Raji (cell line): Measurements from ENCODE around the gene MYLK4.

ENCODE experiments used
- POLR2A ChIP-seq: IDR thresholded peaks from 2 replicates; pipeline ENCODE4 v1.6.1; 2011; ENCODE audit warnings: low read depth, low read length, control low read depth; ENCODE audit not compliant: insufficient read depth

The MYLK4 gene

GRCh38 chr6:2750832-2751231 is at the start of gene MYLK4:
Gene MYLK4, minus strand, starts transcription at chr6:2750922. Its CDS starts 1,628 bp downstream, at chr6:2749294.
- TF ChIP-seq POLR2A: no peak

GRCh38 chr6:2799936-2800527 is 49.3 kb upstream of the MYLK4 start:
- no peak for TF ChIP-seq POLR2A

GRCh38 chr6:2798586-2799134 is 47.9 kb upstream of the MYLK4 start:
- TF ChIP-seq POLR2A: no peak

GRCh38 chr6:2797564-2798031 is 46.9 kb upstream of the MYLK4 start:
- no peak for TF ChIP-seq POLR2A

- no peak for TF ChIP-seq POLR2A
These were observed 46.1 kb upstream of the MYLK4 start for GRCh38 chr6:2796861-2797260.

GRCh38 chr6:2795956-2796355 is 45.2 kb upstream of the MYLK4 start:
- no peak for TF ChIP-seq POLR2A

- TF ChIP-seq POLR2A: no peak
These were observed 44.4 kb upstream of the MYLK4 start for GRCh38 chr6:2795162-2795561.

- no peak for TF ChIP-seq POLR2A
These were observed 43.5 kb upstream of the MYLK4 start for GRCh38 chr6:2794171-2794730.

GRCh38 chr6:2793534-2794151 is 42.9 kb upstream of the MYLK4 start:
- TF ChIP-seq POLR2A: no peak

GRCh38 chr6:2792330-2793110 is 41.8 kb upstream of the MYLK4 start:
- TF ChIP-seq POLR2A: no peak

- TF ChIP-seq POLR2A: no peak
These were observed 40.8 kb upstream of the MYLK4 start for GRCh38 chr6:2791450-2791974.

GRCh38 chr6:2790588-2791449 is 40.1 kb upstream of the MYLK4 start:
- TF ChIP-seq POLR2A: no peak

GRCh38 chr6:2786269-2786668 is 35.5 kb upstream of the MYLK4 start:
- no peak for TF ChIP-seq POLR2A

GRCh38 chr6:2784930-2785329 is 34.2 kb upstream of the MYLK4 start:
- TF ChIP-seq POLR2A: no peak
